Mononuclear cell (primary cell): ENCODE measurements around the gene NSMCE4A. TPM values are rescaled to one million over a fixed set of nuclear protein-coding genes. Genes with fewer than 3 reads are reported as not detected.
"Not testable (repeated sequence)": the region's sequence is repeated elsewhere in the genome, so short reads cannot be mapped to it uniquely, and the experiment has no call there.

Experiments
- H3K27me3 ChIP-seq: 2 replicates; pipeline ENCODE4 v1.6.0; 2011; ENCODE audit warnings: low read length, control low read depth; ENCODE audit not compliant: insufficient read depth
- H3K4me1 ChIP-seq: 2 replicates; pipeline ENCODE4 v1.5.1; 2011; ENCODE audit warnings: mild to moderate bottlenecking, low read length, control low read depth; ENCODE audit not compliant: insufficient read depth
- H3K4me3 ChIP-seq: 2 replicates; pipeline ENCODE4 v1.5.1; 2011; ENCODE audit warnings: mild to moderate bottlenecking, low read length, moderate library complexity
- H3K9me3 ChIP-seq: 2 replicates; pipeline ENCODE4 v1.5.1; 2011; ENCODE audit warnings: low read depth, mild to moderate bottlenecking, control low read depth, low read length
- total RNA-seq: library from RNA; depleted of rRNA; stranded (reverse); fragments of >200 nt; gene quantifications from one replicate; pipeline ENCODE4 v1.2.3, GENCODE V29; 2012

NSMCE4A gene
- total RNA-seq, 1 donor: 26.4 TPM

GRCh38 chr10:121969086-121969485 is 5.9 kb downstream of the NSMCE4A start:
- H3K4me3 ChIP-seq, H3K27me3 ChIP-seq, H3K9me3 ChIP-seq: not testable (repeated sequence)
- H3K4me1 ChIP-seq: peaks cover 10% of the 10 kb centered on the region

DNA sequence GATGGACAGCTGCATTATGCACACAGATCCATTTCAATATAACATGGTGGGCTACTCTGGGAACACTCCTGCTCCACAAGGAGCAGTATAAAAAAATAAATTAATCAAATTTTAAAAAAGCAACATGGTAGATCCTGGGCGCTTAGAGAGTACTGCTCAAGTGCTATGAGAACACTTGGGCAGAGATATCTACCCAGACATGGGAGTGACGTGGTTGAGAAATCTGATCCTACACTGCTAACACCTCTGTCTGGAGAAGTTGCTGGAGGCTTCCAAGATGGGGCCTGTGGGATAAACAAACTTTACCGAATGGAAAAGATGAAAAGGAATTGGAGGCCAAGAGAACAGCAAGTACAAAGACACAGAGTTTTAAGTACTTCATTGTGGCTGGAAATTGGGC is 9.0 kb downstream of the NSMCE4A start:
- no peak overlapping the region for H3K4me3 ChIP-seq
- H3K9me3 ChIP-seq: no peaks in the 10 kb centered on the region
- H3K27me3 ChIP-seq: no peaks in the 10 kb centered on the region
- H3K4me1 ChIP-seq: no peaks in the 10 kb centered on the region

- H3K27me3 ChIP-seq: no peaks in the 10 kb centered on the region
- no peak overlapping the region for H3K4me3 ChIP-seq
- H3K4me1 ChIP-seq: no peaks in the 10 kb centered on the region
- H3K9me3 ChIP-seq: no peaks in the 10 kb centered on the region
Observed at GRCh38 chr10:121961456-121961855, 13.6 kb downstream of the NSMCE4A start.

- Histone ChIP-seq H3K4me3 (no peak overlapping the region), H3K4me1 (no peaks in the 10 kb centered on the region), H3K9me3 (no peaks in the 10 kb centered on the region), H3K27me3 (no peaks in the 10 kb centered on the region)
Observed at GRCh38 chr10:121959671-121960070, 15.3 kb downstream of the NSMCE4A start.

DNA sequence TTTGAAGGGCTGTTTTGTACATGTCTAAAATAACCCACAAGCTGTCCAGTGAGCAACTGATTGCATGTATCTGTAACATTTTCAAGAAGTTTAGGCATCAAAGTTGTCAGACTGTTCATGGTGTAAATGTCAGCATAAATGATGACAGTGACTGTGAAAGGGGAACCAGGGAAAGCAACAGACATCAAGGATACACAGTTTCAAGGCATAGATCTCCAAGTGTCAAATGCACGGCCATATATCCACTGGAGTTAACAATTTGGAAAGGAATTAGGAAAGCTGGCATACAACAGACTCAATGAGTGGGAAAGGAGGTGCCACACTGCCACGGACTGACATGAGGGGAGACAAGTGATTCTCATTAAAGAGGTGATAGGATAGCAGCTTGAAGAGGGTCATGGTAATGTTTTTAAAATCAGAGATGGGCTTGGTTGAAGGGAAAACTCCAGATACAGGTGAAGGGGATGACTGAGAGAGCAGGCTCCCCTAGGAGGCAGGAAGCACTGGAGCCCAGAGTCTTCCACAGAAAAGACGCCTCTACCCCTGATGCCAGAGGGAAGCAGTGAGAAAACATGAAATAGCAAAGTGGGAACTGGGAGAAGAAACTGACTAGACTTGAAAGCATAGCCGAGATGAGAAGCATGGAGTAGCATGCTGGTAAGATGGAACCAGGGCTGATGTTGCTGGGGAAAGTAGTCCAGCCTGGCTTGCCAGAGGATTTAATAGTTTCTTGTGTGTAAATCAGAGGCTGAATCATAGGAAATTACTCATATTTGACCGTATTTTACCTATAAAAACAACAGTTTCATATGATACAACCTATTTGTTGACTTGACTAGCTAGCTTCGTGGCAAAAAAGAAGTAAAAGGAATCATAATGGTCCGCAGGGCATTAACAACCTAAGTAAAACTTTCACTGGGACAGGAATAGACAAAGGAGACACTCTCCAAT is 18.6 kb downstream of the NSMCE4A start:
- H3K27me3 ChIP-seq: no peaks in the 10 kb centered on the region

GRCh38 chr10:121952226-121952625 is 22.8 kb downstream of the NSMCE4A start:
- Histone ChIP-seq H3K4me1 (no peaks in the 10 kb centered on the region), H3K27me3 (no peaks in the 10 kb centered on the region), H3K9me3 (no peaks in the 10 kb centered on the region), H3K4me3 (no peak overlapping the region)

More for the DNA sequence above, 18.6 kb downstream of the NSMCE4A start:
- H3K9me3 ChIP-seq: no peaks in the 10 kb centered on the region
- H3K4me3 ChIP-seq: no peak overlapping the region
- no peaks in the 10 kb centered on the region for H3K4me1 ChIP-seq

GRCh38 chr10:121949451-121949850 is 25.6 kb downstream of the NSMCE4A start:
- Histone ChIP-seq H3K4me1 (no peaks in the 10 kb centered on the region), H3K9me3 (no peaks in the 10 kb centered on the region)

DNA sequence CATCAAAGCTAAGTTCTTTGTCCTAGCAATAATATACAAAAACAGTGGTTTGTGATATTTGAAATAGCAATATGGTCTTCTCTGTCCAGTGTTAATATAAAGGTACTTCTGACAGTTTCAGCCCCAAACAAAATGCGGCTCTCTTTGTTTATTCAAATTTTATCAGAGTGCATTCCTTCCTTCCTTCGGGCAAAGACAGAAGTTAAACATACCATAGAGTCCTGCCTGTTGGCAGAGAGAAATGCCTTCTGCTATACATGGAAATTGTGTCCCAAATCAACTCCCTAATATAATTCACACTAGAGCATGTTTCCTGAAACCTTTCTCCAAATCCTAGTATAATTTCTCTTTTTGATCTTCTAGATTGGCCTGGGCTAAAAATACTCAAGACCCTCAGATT is 26.0 kb downstream of the NSMCE4A start:
- H3K4me3 ChIP-seq: no peak overlapping the region
- H3K4me1 ChIP-seq: no peaks in the 10 kb centered on the region
- H3K9me3 ChIP-seq: no peaks in the 10 kb centered on the region
- no peaks in the 10 kb centered on the region for H3K27me3 ChIP-seq

More at GRCh38 chr10:121949451-121949850, 25.6 kb downstream of the NSMCE4A start:
- no peak overlapping the region for H3K4me3 ChIP-seq
- no peaks in the 10 kb centered on the region for H3K27me3 ChIP-seq

DNA sequence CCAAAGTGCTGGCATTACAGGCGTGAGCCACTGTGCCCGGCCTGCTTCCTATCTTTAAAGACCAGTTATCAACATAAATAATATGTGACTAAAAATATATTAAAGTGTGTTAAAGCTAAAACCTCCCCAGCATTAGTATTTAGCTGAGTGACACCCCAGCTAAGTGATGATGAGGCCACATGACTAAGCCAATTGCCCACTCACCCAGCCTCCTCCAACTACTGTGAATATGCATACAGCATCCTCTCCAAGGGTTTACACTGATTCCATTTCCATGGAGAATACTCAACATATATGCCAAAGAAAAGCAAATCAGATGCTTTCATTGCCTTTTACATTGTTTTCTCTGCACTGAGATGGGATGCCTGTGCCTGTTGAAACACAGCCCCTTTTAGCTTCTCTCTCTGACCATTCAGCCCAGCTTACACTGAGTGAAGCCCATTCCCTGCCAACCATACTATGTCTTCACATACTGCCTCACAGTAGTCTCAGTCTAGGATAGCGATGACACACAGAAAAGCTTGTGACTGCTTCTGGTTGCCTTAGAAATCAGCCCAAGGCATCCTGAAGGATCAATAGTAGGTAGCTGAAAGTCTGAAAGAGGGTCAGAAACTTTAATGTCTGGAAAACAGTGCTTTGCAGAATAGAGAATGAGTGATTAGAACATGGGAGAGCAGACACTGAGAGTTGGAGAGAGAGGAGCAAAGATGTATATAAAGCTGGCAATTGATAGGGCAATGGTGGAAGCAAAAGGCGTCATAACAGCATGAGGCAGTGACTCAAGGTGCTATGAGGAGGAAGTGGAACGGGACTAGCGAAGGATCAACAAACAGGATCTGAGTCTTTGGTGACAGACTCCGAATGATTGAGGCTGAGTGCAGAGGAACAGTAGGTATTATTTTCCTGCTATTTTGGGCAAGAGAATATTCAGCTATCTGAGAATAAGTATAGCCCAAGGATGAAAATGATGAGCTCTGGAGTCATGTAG is 27.4 kb downstream of the NSMCE4A start:
- Histone ChIP-seq H3K27me3 (no peaks in the 10 kb centered on the region), H3K4me1 (no peaks in the 10 kb centered on the region), H3K4me3 (no peak overlapping the region), H3K9me3 (no peaks in the 10 kb centered on the region)

GRCh38 chr10:121942749-121943416 is 32.1 kb downstream of the NSMCE4A start:
- no peak overlapping the region for H3K4me3 ChIP-seq
- no peaks in the 10 kb centered on the region for H3K9me3 ChIP-seq
- no peaks in the 10 kb centered on the region for H3K27me3 ChIP-seq
- no peaks in the 10 kb centered on the region for H3K4me1 ChIP-seq

DNA sequence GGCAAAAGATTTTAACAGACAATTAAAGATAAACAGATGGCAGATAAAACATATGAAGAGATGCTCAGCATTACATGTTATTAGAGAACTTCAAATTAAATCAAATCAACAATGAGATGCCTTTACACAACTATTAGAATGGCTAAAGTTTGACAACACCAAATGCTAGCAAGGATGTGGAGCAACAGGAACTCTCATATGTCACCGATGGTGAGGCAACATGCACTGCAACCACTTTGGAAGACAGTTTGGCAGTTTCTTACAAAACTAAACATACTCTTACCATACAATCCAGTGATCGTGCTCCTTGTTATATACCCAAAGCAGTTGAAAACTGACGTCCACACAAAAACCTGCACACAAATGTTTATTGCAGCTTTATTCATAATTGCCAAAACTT is 33.5 kb downstream of the NSMCE4A start:
- H3K4me3 ChIP-seq: no peak overlapping the region
- H3K9me3 ChIP-seq: no peaks in the 10 kb centered on the region
- no peaks in the 10 kb centered on the region for H3K27me3 ChIP-seq

DNA sequence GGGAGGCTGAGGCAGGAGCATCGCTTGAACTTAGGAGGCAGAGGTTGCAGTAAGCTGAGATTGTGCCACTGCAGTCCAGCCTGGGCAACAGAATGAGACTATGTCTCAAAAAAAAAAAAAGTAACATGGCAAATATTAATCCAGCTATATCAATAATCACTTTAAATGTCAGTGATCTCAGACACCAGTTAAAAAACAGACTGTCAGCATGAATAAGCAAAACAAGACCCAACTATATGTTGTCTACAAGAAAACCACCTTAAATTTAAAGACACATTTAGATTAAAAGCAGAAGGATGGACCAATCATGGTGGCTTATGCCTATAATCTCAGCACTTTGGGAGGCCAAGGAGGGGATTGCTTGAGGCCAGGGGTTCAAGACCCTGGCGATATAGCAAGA is 38.7 kb downstream of the NSMCE4A start:
- no peaks in the 10 kb centered on the region for H3K27me3 ChIP-seq
- no peak overlapping the region for H3K4me3 ChIP-seq
- no peaks in the 10 kb centered on the region for H3K4me1 ChIP-seq
- H3K9me3 ChIP-seq: no peaks in the 10 kb centered on the region

More for the DNA sequence above, 33.5 kb downstream of the NSMCE4A start:
- no peaks in the 10 kb centered on the region for H3K4me1 ChIP-seq

- Histone ChIP-seq H3K4me1 (no peaks in the 10 kb centered on the region), H3K27me3 (no peaks in the 10 kb centered on the region), H3K9me3 (no peaks in the 10 kb centered on the region), H3K4me3 (no peak overlapping the region)
Observed at GRCh38 chr10:121935702-121936101, 39.3 kb downstream of the NSMCE4A start.

DNA sequence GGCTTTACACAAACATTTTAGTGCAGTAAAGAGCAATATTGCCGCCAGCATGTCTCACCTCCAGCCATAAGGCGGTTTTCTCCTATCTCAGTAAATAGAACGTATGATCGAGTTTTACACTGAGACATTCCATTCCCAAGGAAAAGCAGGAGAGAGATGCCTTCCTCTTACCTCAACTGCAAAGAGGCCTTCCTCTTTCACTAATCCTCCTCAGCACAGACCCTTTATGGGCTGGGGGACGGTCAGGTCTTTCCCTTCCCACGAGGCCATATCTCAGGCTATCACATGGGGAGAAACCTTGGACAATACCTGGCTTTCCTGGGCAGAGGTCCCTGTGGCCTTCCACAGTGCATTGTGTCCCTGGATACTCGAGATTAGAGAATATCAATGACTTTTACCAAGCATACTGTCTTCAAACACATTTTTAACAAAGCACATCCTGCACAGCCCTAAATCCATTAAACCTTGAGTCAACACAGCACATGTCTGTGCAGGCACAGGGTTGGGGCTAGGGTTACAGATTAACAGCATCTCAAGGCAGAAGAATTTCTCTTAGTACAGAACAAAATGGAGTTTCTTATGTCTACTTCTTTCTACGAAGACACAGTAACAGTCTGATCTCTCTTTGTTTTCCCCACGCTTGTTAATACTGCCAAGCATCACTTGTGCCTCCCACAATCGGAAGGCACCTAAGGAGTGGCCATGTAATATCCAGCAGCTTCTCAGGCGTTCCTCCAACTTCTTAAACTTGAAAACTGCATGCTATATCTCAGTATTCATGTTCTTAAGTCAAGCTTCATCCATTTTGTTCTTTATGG is 44.5 kb downstream of the NSMCE4A start:
- H3K4me3 ChIP-seq, H3K27me3 ChIP-seq, H3K9me3 ChIP-seq: not testable (repeated sequence)
- H3K4me1 ChIP-seq: peaks cover 19% of the 10 kb centered on the region
